Kasumi-1 (cell line): ENCODE results near the gene TUBGCP2.
"Not testable (repeated sequence)": the region's sequence is repeated elsewhere in the genome, so short reads cannot be mapped to it uniquely, and the experiment has no call there.

ENCODE experiments used
- DNase-seq, 2 experiments: peaks; one replicate each; lab custom pipeline; 2025; lab: John Stamatoyannopoulos, UW

TUBGCP2 gene

GRCh38 chr10:133248334-133248715 is 60.3 kb downstream of the TUBGCP2 start:
- no peak for DNase-seq

- no peak for DNase-seq
These were observed 60.9 kb downstream of the TUBGCP2 start for GRCh38 chr10:133247681-133248333.

- no peak for DNase-seq
These were observed 62.4 kb downstream of the TUBGCP2 start for GRCh38 chr10:133246236-133246626.

- DNase-seq = no peak
These were observed 63.0 kb downstream of the TUBGCP2 start for GRCh38 chr10:133245439-133246235.

GRCh38 chr10:133243593-133243992 is 65.1 kb downstream of the TUBGCP2 start:
- no peak for DNase-seq

- DNase-seq = no peak
These were observed 65.9 kb downstream of the TUBGCP2 start for GRCh38 chr10:133242611-133243356.

- DNase-seq = no peak
These were observed 67.0 kb downstream of the TUBGCP2 start for GRCh38 chr10:133241501-133242205.

- no peak for DNase-seq
These were observed 68.7 kb downstream of the TUBGCP2 start for GRCh38 chr10:133239990-133240389.

- DNase-seq = no peak
These were observed 70.2 kb downstream of the TUBGCP2 start for GRCh38 chr10:133238466-133238804.

GRCh38 chr10:133237588-133238465 is 70.8 kb downstream of the TUBGCP2 start, which contains the start of gene VENTX:
Gene VENTX, plus strand, starts transcription at chr10:133237855. Its CDS starts 60 bp downstream, at chr10:133237915.
- DNase-seq = no peak

GRCh38 chr10:133237241-133237587 is 71.5 kb downstream of the TUBGCP2 start:
- no peak for DNase-seq

GRCh38 chr10:133236401-133237240 is 72.1 kb downstream of the TUBGCP2 start:
- no peak for DNase-seq

- peak; percentile 46 to 57 for DNase-seq
These were observed 72.7 kb downstream of the TUBGCP2 start for GRCh38 chr10:133235932-133236331.

GRCh38 chr10:133235265-133235855 is 73.3 kb downstream of the TUBGCP2 start:
- DNase-seq = no peak

- DNase-seq = not testable (repeated sequence)
These were observed 73.9 kb downstream of the TUBGCP2 start for GRCh38 chr10:133234796-133235195.

GRCh38 chr10:133231946-133232574 is 76.6 kb downstream of the TUBGCP2 start:
- no peak for DNase-seq

GRCh38 chr10:133231244-133231945 is 77.3 kb downstream of the TUBGCP2 start:
- no peak for DNase-seq

- DNase-seq = no peak
These were observed 78.1 kb downstream of the TUBGCP2 start for GRCh38 chr10:133230387-133231195.
